Panc1 (cell line): ENCODE measurements around the gene ANP32A.

Experiments
- SIN3A ChIP-seq: IDR thresholded peaks from 2 replicates; pipeline ENCODE4 v1.6.1; 2012; ENCODE audit warnings: low read depth, mild to moderate bottlenecking, low read length, moderate library complexity, borderline replicate concordance; ENCODE audit not compliant: insufficient read depth
- TF ChIP-seq, protein P1 (sequence below), 2 experiments: IDR thresholded peaks; 2 replicates each; pipeline ENCODE4 v1.6.1; 2011 to 2012; ENCODE audit warnings: low read depth in 2 of 2, control low read depth in 1 of 2, low read length in 1 of 2, mild to moderate bottlenecking in 1 of 2, moderate library complexity in 1 of 2; ENCODE audit not compliant: insufficient read depth in 1 of 2
- TF ChIP-seq, protein P2 (sequence below): fragments of 450-650 bp; IDR thresholded peaks from 2 replicates; pipeline ENCODE4 v1.5.1; 2017; ENCODE audit warnings: mild to moderate bottlenecking

GRCh38 chr15:68797191-68797590, 23.5 kb downstream of the ANP32A start:
- TF ChIP-seq, protein P1, sequence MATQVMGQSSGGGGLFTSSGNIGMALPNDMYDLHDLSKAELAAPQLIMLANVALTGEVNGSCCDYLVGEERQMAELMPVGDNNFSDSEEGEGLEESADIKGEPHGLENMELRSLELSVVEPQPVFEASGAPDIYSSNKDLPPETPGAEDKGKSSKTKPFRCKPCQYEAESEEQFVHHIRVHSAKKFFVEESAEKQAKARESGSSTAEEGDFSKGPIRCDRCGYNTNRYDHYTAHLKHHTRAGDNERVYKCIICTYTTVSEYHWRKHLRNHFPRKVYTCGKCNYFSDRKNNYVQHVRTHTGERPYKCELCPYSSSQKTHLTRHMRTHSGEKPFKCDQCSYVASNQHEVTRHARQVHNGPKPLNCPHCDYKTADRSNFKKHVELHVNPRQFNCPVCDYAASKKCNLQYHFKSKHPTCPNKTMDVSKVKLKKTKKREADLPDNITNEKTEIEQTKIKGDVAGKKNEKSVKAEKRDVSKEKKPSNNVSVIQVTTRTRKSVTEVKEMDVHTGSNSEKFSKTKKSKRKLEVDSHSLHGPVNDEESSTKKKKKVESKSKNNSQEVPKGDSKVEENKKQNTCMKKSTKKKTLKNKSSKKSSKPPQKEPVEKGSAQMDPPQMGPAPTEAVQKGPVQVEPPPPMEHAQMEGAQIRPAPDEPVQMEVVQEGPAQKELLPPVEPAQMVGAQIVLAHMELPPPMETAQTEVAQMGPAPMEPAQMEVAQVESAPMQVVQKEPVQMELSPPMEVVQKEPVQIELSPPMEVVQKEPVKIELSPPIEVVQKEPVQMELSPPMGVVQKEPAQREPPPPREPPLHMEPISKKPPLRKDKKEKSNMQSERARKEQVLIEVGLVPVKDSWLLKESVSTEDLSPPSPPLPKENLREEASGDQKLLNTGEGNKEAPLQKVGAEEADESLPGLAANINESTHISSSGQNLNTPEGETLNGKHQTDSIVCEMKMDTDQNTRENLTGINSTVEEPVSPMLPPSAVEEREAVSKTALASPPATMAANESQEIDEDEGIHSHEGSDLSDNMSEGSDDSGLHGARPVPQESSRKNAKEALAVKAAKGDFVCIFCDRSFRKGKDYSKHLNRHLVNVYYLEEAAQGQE (IDR thresholded peaks at IDR 0.05; ENCODE audit: insufficient read depth in 1 of 2, low read depth in 2 of 2, low read length in 1 of 2), result no peak
- TF ChIP-seq, protein P2, sequence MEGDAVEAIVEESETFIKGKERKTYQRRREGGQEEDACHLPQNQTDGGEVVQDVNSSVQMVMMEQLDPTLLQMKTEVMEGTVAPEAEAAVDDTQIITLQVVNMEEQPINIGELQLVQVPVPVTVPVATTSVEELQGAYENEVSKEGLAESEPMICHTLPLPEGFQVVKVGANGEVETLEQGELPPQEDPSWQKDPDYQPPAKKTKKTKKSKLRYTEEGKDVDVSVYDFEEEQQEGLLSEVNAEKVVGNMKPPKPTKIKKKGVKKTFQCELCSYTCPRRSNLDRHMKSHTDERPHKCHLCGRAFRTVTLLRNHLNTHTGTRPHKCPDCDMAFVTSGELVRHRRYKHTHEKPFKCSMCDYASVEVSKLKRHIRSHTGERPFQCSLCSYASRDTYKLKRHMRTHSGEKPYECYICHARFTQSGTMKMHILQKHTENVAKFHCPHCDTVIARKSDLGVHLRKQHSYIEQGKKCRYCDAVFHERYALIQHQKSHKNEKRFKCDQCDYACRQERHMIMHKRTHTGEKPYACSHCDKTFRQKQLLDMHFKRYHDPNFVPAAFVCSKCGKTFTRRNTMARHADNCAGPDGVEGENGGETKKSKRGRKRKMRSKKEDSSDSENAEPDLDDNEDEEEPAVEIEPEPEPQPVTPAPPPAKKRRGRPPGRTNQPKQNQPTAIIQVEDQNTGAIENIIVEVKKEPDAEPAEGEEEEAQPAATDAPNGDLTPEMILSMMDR, result no peak
- no peak for TF ChIP-seq SIN3A
